ENCODE data around the gene TRPM3.

GRCh38 chr9:70603020-70603411 is 518.4 kb downstream of the TRPM3 start:
- no peak for TF ChIP-seq CTCF (IDR thresholded peaks at IDR 0.05; ENCODE audit: insufficient read depth, low read length)
- no peak for TF ChIP-seq POLR2AphosphoS5 (IDR thresholded peaks at IDR 0.05; ENCODE audit: low read depth)
